Measurements from ENCODE around the gene STK38L.

Gene STK38L

GRCh38 chr12:27280412-27280811, 36.3 kb downstream of the STK38L start:
- no peak for DNase-seq

- no peak for DNase-seq
Measured at GRCh38 chr12:27282754-27283153, 38.7 kb downstream of the STK38L start.

- DNase-seq = no peak
Measured at GRCh38 chr12:27284021-27284420, 39.9 kb downstream of the STK38L start.

GRCh38 chr12:27284751-27285150, 40.7 kb downstream of the STK38L start:
- no peak for DNase-seq

- DNase-seq = peak; percentile 13
Measured at GRCh38 chr12:27285403-27285802, 41.3 kb downstream of the STK38L start.

- no peak for DNase-seq
Measured at GRCh38 chr12:27289414-27289813, 45.3 kb downstream of the STK38L start.

- DNase-seq = peak; percentile 70
Measured at GRCh38 chr12:27290501-27291168, 46.5 kb downstream of the STK38L start.

GRCh38 chr12:27291862-27292261, 47.8 kb downstream of the STK38L start:
- DNase-seq = no peak

- no peak for DNase-seq
Measured at GRCh38 chr12:27292718-27293117, 48.6 kb downstream of the STK38L start.

- no peak for DNase-seq
Measured at GRCh38 chr12:27293463-27293862, 49.4 kb downstream of the STK38L start.

GRCh38 chr12:27296674-27297073, 52.6 kb downstream of the STK38L start:
- no peak for DNase-seq

- no peak for DNase-seq
Measured at GRCh38 chr12:27297566-27297965, 53.5 kb downstream of the STK38L start.

GRCh38 chr12:27299102-27299501, 55.0 kb downstream of the STK38L start:
- no peak for DNase-seq

GRCh38 chr12:27300226-27300625, 56.1 kb downstream of the STK38L start:
- no peak for DNase-seq

GRCh38 chr12:27303139-27304111, 59.3 kb downstream of the STK38L start:
- DNase-seq = peak; percentile 89

- DNase-seq = no peak
Measured at GRCh38 chr12:27304856-27305255, 60.8 kb downstream of the STK38L start.

- peak; percentile 54 for DNase-seq
Measured at GRCh38 chr12:27305673-27306456, 61.8 kb downstream of the STK38L start.

GRCh38 chr12:27309293-27309994, 65.4 kb downstream of the STK38L start:
- no peak for DNase-seq

- DNase-seq = no peak
Measured at GRCh38 chr12:27309995-27310315, 65.9 kb downstream of the STK38L start.

GRCh38 chr12:27316947-27317346, 72.9 kb downstream of the STK38L start:
- peak; percentile 3 for DNase-seq

GRCh38 chr12:27319409-27319808, 75.3 kb downstream of the STK38L start:
- DNase-seq = no peak

GRCh38 chr12:27319848-27320247, 75.8 kb downstream of the STK38L start:
- no peak for DNase-seq

- DNase-seq = no peak
Measured at GRCh38 chr12:27324530-27324929, 80.4 kb downstream of the STK38L start.
